SK-N-MC (cell line): ENCODE results near the gene METTL15.

ENCODE experiments used
- DNase-seq: peaks from one replicate; pipeline ENCODE4 v3.0.0-alpha.2; 2011; ENCODE audit warnings: low read depth, low spot score
- H3K27ac ChIP-seq: fragments of 200-600 bp; sonication (generic); 2 replicates; pipeline ENCODE4 v1.5.1; 2016; ENCODE audit warnings: mixed run types
- H3K36me3 ChIP-seq: fragments of 200-600 bp; sonication (generic); 2 replicates; pipeline ENCODE4 v1.6.1; 2017; ENCODE audit warnings: antibody characterized with exemption, low read length, mixed read lengths; ENCODE audit not compliant: insufficient read depth
- H3K4me3 ChIP-seq: fragments of 200-600 bp; sonication (generic); 2 replicates; pipeline ENCODE4 v1.5.1; 2016
- H3K9ac ChIP-seq: fragments of 200-600 bp; sonication (generic); 2 replicates; pipeline ENCODE4 v1.8.0; 2017; ENCODE audit warnings: mixed run types, mixed read lengths; ENCODE audit not compliant: insufficient read length
- H3K9me3 ChIP-seq: fragments of 200-600 bp; sonication (generic); 2 replicates; pipeline ENCODE4 v1.6.1; 2017; ENCODE audit warnings: low read depth, mild to moderate bottlenecking, antibody characterized with exemption, low read length, moderate library complexity, mixed read lengths
- EZH2 ChIP-seq: fragments of 200-600 bp; sonication (generic); IDR thresholded peaks from one replicate; pipeline ENCODE4 v1.6.1; 2017; ENCODE audit warnings: antibody characterized with exemption
- FOXP2 ChIP-seq: optimal IDR thresholded peaks from 2 replicates; pipeline ENCODE3; 2011; ENCODE audit warnings: mild to moderate bottlenecking, moderate library complexity; ENCODE audit not compliant: insufficient read depth; ENCODE audit errors: extremely low read length, control extremely low read depth
- POLR2AphosphoS5 ChIP-seq: IDR thresholded peaks from 2 replicates; pipeline ENCODE4 v1.6.1; 2012; ENCODE audit warnings: mild to moderate bottlenecking, low read depth, low read length, borderline replicate concordance

The METTL15 gene

GRCh38 chr11:28105869-28106268 lies 2.3 kb upstream of the METTL15 start:
- H3K4me3 ChIP-seq = peak overlapping the region; percentile 99
- DNase-seq = no peak
- H3K9ac ChIP-seq = peak overlapping the region; percentile 56
- no peaks in the 10 kb centered on the region; the same call in 1 of the 2 replicates for H3K9me3 ChIP-seq
- TF ChIP-seq FOXP2 (no peak), POLR2AphosphoS5 (no peak), EZH2 (no peak)
- H3K27ac ChIP-seq = no peak overlapping the region
- H3K36me3 ChIP-seq = peaks cover 4% of the 10 kb centered on the region; the same call in 1 of the 2 replicates

DNA sequence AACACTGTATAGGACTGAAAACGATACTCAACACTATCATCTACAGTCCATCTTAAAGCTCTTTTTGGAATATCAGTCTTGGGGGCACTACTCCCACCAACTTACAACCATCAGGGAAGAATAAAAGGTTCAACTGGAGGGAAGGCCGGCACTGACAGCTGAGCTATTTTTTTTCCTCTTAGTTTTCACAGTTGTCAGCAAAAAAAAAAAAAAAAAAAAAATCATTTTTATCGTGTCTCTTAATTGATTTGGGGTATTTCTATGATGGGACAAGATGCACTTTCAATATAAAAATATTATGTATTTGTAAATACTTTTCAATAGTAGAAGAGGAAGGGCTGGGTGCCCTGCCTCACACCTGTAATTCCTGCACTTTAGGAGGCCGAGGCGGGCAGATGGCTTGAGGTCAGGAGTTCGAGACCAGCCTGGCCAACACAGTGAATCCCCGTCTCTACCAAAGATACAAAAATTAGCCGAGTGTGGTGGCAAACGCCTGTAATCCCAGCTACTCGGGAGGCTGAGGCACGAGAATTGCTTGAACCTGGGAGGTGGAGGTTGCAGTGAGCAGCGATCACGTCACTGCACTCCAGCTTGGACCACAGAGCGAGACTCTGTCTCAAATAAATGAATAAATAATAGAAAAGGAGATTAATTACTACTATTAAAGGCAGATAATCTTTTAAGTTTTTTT lies 1.7 kb upstream of the METTL15 start:
- Histone ChIP-seq H3K9ac (peak overlapping the region; percentile 94), H3K4me3 (peak overlapping the region; percentile 99), H3K36me3 (peaks cover 4% of the 10 kb centered on the region; the same call in 1 of the 2 replicates), H3K9me3 (no peaks in the 10 kb centered on the region; the same call in 1 of the 2 replicates), H3K27ac (peak overlapping the region; percentile 86; the same call in 1 of the 2 replicates)
- DNase-seq = no peak
- no peak for TF ChIP-seq POLR2AphosphoS5
- no peak for TF ChIP-seq EZH2
- no peak for TF ChIP-seq FOXP2

GRCh38 chr11:28107191-28107749 lies 918 bp upstream of the METTL15 start:
- Histone ChIP-seq H3K9me3 (no peaks in the 10 kb centered on the region; the same call in 1 of the 2 replicates), H3K36me3 (peaks cover 4% of the 10 kb centered on the region; the same call in 1 of the 2 replicates), H3K9ac (peak overlapping the region; percentile 94), H3K4me3 (peak overlapping the region; percentile 99), H3K27ac (peak overlapping the region; percentile 86)
- DNase-seq = no peak
- no peak for TF ChIP-seq EZH2
- no peak for TF ChIP-seq FOXP2
- no peak for TF ChIP-seq POLR2AphosphoS5

- H3K36me3 ChIP-seq = peaks cover 4% of the 10 kb centered on the region
- peak overlapping the region; percentile 67 for H3K27ac ChIP-seq
- peak overlapping the region; percentile 99 for H3K4me3 ChIP-seq
- DNase-seq = no peak
- no peaks in the 10 kb centered on the region for H3K9me3 ChIP-seq
- TF ChIP-seq POLR2AphosphoS5 (no peak), FOXP2 (no peak), EZH2 (no peak)
- H3K9ac ChIP-seq = peak overlapping the region; percentile 97
Observed at GRCh38 chr11:28108958-28109357, 770 bp downstream of the METTL15 start.

GRCh38 chr11:28110108-28110820 lies 2.1 kb downstream of the METTL15 start:
- peak overlapping the region; percentile 99 for H3K4me3 ChIP-seq
- peak; percentile 18 for DNase-seq

GRCh38 chr11:28110821-28111200 lies 2.6 kb downstream of the METTL15 start:
- H3K9ac ChIP-seq = peak overlapping the region; percentile 97
- H3K36me3 ChIP-seq = peaks cover 13% of the 10 kb centered on the region
- TF ChIP-seq POLR2AphosphoS5 = no peak
- no peak for TF ChIP-seq EZH2
- no peak for TF ChIP-seq FOXP2
- peak overlapping the region; percentile 67 for H3K27ac ChIP-seq
- no peak for DNase-seq
- peak overlapping the region; percentile 99 for H3K4me3 ChIP-seq
- no peaks in the 10 kb centered on the region for H3K9me3 ChIP-seq

More at GRCh38 chr11:28110108-28110820, 2.1 kb downstream of the METTL15 start:
- peaks cover 13% of the 10 kb centered on the region for H3K36me3 ChIP-seq
- H3K9ac ChIP-seq = peak overlapping the region; percentile 97
- TF ChIP-seq FOXP2 (no peak), POLR2AphosphoS5 (peak; percentile 83), EZH2 (no peak)
- peak overlapping the region; percentile 67 for H3K27ac ChIP-seq
- H3K9me3 ChIP-seq = no peaks in the 10 kb centered on the region

DNA sequence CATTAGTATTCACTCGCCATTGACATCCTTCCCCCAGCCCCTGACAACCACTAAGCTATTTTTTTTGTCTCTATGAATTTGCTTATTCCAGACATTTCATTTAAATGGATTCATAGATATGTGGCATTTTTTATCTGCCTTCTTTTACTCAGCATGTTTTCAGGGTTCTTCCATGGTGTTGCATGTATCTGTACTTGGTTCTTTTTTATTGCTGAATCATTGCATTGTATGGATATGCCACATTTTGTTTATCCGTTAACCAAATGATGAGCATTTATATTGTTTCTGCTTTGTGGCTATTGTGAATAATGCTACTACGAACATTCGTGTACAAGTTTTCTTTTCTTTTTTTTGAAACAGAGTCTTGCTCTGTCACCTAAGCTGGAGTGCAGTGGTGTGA lies 5.9 kb downstream of the METTL15 start:
- no peaks in the 10 kb centered on the region for H3K9me3 ChIP-seq
- no peak overlapping the region for H3K4me3 ChIP-seq
- H3K27ac ChIP-seq = no peak overlapping the region
- H3K36me3 ChIP-seq = peaks cover 13% of the 10 kb centered on the region
- TF ChIP-seq EZH2 (no peak), FOXP2 (no peak), POLR2AphosphoS5 (no peak)
- DNase-seq = no peak
- no peak overlapping the region for H3K9ac ChIP-seq

GRCh38 chr11:28114731-28115130 lies 6.5 kb downstream of the METTL15 start:
- peaks cover 13% of the 10 kb centered on the region for H3K36me3 ChIP-seq
- H3K4me3 ChIP-seq = no peak overlapping the region

More at GRCh38 chr11:28114731-28115130, 6.5 kb downstream of the METTL15 start:
- H3K9me3 ChIP-seq = no peaks in the 10 kb centered on the region
- no peak overlapping the region for H3K9ac ChIP-seq
- DNase-seq = no peak
- TF ChIP-seq FOXP2 = no peak
- no peak for TF ChIP-seq POLR2AphosphoS5
- no peak for TF ChIP-seq EZH2
- H3K27ac ChIP-seq = no peak overlapping the region
